ENCODE data around the gene PPP2R2D. TPM values are rescaled to one million over a fixed set of nuclear protein-coding genes. Genes with fewer than 3 reads are reported as not detected.

The PPP2R2D gene
- total RNA-seq, 1 experiment from 2014 or later: 33.2 TPM

DNA sequence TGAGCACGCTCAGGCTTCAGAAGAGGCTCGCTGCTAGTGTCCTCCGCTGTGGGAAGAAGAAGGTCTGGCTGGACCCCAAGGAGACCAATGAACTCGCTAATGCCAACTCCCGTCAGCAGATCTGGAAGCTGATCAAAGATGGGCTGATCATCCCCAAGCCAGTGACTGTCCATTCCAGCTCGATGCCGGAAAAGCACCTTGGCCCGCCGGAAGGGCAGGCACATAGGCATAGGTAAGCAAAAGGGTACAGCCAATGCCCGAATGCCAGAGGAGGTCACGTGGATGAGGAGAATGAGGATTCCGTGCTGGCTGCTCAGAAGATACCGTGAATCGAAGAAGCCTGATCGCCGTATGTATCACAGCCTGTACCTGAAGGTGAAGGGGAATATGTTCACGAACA lies 5.7 kb upstream of the PPP2R2D start:
- peaks cover 8% of the 10 kb centered on the region for H3K4me1 Mint-ChIP-seq
- POLR2A ChIA-PET: no interaction called here
- H3K4me3 Mint-ChIP-seq: no peak overlapping the region
- H3K36me3 Mint-ChIP-seq: no peaks in the 10 kb centered on the region
- no peak overlapping the region for H3K27ac Mint-ChIP-seq
- TF ChIP-seq, protein P1, sequence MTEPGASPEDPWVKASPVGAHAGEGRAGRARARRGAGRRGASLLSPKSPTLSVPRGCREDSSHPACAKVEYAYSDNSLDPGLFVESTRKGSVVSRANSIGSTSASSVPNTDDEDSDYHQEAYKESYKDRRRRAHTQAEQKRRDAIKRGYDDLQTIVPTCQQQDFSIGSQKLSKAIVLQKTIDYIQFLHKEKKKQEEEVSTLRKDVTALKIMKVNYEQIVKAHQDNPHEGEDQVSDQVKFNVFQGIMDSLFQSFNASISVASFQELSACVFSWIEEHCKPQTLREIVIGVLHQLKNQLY (CRISPR knock-in tag; IDR thresholded peaks at IDR 0.05): no peak
- no peak for TF ChIP-seq ZNF396 (CRISPR knock-in tag; IDR thresholded peaks at IDR 0.05; ENCODE audit: borderline replicate concordance)
- no peak for TF ChIP-seq TCF7 (CRISPR knock-in tag; IDR thresholded peaks at IDR 0.05; ENCODE audit: low read depth)
- TF ChIP-seq ZNF232 (CRISPR knock-in tag; IDR thresholded peaks at IDR 0.05): no peak
- TF ChIP-seq CREM (CRISPR knock-in tag; IDR thresholded peaks at IDR 0.05): no peak
- no peak for TF ChIP-seq NFE2L1 (CRISPR knock-in tag; IDR thresholded peaks at IDR 0.05)
- TF ChIP-seq NR3C1 (CRISPR knock-in tag; conservative IDR thresholded peaks at IDR 0.05; ENCODE audit: low read depth): no peak
- no peak for TF ChIP-seq FOXP1 (CRISPR knock-in tag; IDR thresholded peaks at IDR 0.05; ENCODE audit: borderline replicate concordance)
- TF ChIP-seq, protein P2, sequence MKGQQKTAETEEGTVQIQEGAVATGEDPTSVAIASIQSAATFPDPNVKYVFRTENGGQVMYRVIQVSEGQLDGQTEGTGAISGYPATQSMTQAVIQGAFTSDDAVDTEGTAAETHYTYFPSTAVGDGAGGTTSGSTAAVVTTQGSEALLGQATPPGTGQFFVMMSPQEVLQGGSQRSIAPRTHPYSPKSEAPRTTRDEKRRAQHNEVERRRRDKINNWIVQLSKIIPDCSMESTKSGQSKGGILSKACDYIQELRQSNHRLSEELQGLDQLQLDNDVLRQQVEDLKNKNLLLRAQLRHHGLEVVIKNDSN (CRISPR knock-in tag; IDR thresholded peaks at IDR 0.05): no peak
- TF ChIP-seq, protein P3, sequence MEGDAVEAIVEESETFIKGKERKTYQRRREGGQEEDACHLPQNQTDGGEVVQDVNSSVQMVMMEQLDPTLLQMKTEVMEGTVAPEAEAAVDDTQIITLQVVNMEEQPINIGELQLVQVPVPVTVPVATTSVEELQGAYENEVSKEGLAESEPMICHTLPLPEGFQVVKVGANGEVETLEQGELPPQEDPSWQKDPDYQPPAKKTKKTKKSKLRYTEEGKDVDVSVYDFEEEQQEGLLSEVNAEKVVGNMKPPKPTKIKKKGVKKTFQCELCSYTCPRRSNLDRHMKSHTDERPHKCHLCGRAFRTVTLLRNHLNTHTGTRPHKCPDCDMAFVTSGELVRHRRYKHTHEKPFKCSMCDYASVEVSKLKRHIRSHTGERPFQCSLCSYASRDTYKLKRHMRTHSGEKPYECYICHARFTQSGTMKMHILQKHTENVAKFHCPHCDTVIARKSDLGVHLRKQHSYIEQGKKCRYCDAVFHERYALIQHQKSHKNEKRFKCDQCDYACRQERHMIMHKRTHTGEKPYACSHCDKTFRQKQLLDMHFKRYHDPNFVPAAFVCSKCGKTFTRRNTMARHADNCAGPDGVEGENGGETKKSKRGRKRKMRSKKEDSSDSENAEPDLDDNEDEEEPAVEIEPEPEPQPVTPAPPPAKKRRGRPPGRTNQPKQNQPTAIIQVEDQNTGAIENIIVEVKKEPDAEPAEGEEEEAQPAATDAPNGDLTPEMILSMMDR (IDR thresholded peaks at IDR 0.05): no peak
- TF ChIP-seq, protein P4, sequence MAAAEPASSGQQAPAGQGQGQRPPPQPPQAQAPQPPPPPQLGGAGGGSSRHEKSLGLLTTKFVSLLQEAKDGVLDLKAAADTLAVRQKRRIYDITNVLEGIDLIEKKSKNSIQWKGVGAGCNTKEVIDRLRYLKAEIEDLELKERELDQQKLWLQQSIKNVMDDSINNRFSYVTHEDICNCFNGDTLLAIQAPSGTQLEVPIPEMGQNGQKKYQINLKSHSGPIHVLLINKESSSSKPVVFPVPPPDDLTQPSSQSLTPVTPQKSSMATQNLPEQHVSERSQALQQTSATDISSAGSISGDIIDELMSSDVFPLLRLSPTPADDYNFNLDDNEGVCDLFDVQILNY (CRISPR knock-in tag; IDR thresholded peaks at IDR 0.05): no peak
- TF ChIP-seq, protein P5, sequence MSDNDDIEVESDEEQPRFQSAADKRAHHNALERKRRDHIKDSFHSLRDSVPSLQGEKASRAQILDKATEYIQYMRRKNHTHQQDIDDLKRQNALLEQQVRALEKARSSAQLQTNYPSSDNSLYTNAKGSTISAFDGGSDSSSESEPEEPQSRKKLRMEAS (CRISPR knock-in tag; IDR thresholded peaks at IDR 0.05): no peak
- TF ChIP-seq OVOL2 (CRISPR knock-in tag; IDR thresholded peaks at IDR 0.05; ENCODE audit: borderline replicate concordance): no peak
- TF ChIP-seq NFYB (CRISPR knock-in tag; conservative IDR thresholded peaks at IDR 0.05; ENCODE audit: low read depth): no peak
- no peak for TF ChIP-seq SMAD4 (CRISPR knock-in tag; IDR thresholded peaks at IDR 0.05)
- TF ChIP-seq, protein P6, sequence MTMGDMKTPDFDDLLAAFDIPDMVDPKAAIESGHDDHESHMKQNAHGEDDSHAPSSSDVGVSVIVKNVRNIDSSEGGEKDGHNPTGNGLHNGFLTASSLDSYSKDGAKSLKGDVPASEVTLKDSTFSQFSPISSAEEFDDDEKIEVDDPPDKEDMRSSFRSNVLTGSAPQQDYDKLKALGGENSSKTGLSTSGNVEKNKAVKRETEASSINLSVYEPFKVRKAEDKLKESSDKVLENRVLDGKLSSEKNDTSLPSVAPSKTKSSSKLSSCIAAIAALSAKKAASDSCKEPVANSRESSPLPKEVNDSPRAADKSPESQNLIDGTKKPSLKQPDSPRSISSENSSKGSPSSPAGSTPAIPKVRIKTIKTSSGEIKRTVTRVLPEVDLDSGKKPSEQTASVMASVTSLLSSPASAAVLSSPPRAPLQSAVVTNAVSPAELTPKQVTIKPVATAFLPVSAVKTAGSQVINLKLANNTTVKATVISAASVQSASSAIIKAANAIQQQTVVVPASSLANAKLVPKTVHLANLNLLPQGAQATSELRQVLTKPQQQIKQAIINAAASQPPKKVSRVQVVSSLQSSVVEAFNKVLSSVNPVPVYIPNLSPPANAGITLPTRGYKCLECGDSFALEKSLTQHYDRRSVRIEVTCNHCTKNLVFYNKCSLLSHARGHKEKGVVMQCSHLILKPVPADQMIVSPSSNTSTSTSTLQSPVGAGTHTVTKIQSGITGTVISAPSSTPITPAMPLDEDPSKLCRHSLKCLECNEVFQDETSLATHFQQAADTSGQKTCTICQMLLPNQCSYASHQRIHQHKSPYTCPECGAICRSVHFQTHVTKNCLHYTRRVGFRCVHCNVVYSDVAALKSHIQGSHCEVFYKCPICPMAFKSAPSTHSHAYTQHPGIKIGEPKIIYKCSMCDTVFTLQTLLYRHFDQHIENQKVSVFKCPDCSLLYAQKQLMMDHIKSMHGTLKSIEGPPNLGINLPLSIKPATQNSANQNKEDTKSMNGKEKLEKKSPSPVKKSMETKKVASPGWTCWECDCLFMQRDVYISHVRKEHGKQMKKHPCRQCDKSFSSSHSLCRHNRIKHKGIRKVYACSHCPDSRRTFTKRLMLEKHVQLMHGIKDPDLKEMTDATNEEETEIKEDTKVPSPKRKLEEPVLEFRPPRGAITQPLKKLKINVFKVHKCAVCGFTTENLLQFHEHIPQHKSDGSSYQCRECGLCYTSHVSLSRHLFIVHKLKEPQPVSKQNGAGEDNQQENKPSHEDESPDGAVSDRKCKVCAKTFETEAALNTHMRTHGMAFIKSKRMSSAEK (CRISPR knock-in tag; IDR thresholded peaks at IDR 0.05; ENCODE audit: borderline replicate concordance): no peak
- no peak for TF ChIP-seq NR2C2 (CRISPR knock-in tag; IDR thresholded peaks at IDR 0.05)
- no peak for TF ChIP-seq EMX1 (CRISPR knock-in tag; IDR thresholded peaks at IDR 0.05)
- no peak for TF ChIP-seq NFATC4 (CRISPR knock-in tag; IDR thresholded peaks at IDR 0.05)
- TF ChIP-seq SP1 (CRISPR knock-in tag; conservative IDR thresholded peaks at IDR 0.05): no peak
- CTCF ChIA-PET: interaction anchor here (1.1 to 2.7 kb wide), 2 partner anchors 9 to 128 kb away, joined by 3 to 11 read pairs; no protein-coding TSS in a partner anchor
- DNase-seq (ENCODE audit: low spot score) (no peak), ATAC-seq (no peak)
- peaks cover 10% of the 10 kb centered on the region for H3K27me3 Mint-ChIP-seq (ENCODE audit: low read depth)
- H3K9me3 Mint-ChIP-seq: no peaks in the 10 kb centered on the region

Measured in WTC11 (cell line).